GM06990 (cell line): Measurements from ENCODE around the gene GRIP2.

ENCODE experiments used
- DNase-seq: peaks from one replicate; pipeline ENCODE4 v3.0.0-alpha.2; 2011; ENCODE audit not compliant: insufficient read length; ENCODE audit errors: extremely low read depth
- H3K27me3 ChIP-seq: replicated peaks from 2 replicates; pipeline ENCODE4 v1.6.0; 2011; ENCODE audit warnings: low read length; ENCODE audit not compliant: control insufficient read depth, insufficient read depth
- H3K36me3 ChIP-seq: 2 replicates; pipeline ENCODE4 v1.5.1; 2011; ENCODE audit warnings: low read length; ENCODE audit not compliant: control insufficient read depth, insufficient read depth
- H3K4me3 ChIP-seq: replicated peaks from 2 replicates; pipeline ENCODE4 v1.5.1; 2011; ENCODE audit warnings: low read depth, mild to moderate bottlenecking, control low read depth, low read length
- TF ChIP-seq, protein P1 (sequence below): IDR thresholded peaks from 2 replicates; pipeline ENCODE4 v1.5.1; 2011; ENCODE audit warnings: low read length, control low read depth, mild to moderate bottlenecking, inconsistent platforms; ENCODE audit not compliant: insufficient read depth, poor library complexity, severe bottlenecking

The GRIP2 gene

DNA sequence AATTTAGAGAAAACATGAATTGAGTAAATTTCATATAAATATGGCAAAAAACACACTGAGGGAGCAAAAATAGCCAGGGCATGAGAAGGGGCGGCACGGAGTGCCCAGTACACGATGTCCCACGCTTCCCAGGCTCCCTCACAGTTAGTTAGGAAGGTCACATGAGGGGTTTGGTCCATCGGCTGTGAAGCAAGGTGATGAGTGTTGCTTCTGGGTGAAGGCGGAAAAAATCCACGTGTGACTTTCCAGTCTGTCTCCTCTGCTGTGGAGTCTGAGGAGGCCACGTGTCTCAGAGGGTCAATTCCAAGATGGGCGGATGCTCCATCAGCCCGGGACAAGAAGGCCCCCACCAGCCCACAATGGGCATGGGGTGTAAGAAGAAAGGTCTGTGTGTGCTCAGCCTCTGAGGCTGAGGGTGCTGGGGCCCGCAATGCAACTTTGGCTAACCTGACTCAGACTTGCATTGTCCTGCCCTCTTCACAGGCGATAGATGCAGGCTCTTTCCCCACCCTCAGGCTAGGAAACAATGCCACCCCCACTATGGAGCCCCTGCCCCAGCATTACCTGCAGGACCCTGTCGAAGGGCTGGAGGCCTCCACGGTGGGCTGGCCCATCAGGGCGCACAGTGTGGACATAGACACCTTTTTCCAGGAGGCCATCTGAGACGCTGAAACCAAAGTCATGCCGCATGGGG, 45.7 kb downstream of the GRIP2 start:
- TF ChIP-seq, protein P1, sequence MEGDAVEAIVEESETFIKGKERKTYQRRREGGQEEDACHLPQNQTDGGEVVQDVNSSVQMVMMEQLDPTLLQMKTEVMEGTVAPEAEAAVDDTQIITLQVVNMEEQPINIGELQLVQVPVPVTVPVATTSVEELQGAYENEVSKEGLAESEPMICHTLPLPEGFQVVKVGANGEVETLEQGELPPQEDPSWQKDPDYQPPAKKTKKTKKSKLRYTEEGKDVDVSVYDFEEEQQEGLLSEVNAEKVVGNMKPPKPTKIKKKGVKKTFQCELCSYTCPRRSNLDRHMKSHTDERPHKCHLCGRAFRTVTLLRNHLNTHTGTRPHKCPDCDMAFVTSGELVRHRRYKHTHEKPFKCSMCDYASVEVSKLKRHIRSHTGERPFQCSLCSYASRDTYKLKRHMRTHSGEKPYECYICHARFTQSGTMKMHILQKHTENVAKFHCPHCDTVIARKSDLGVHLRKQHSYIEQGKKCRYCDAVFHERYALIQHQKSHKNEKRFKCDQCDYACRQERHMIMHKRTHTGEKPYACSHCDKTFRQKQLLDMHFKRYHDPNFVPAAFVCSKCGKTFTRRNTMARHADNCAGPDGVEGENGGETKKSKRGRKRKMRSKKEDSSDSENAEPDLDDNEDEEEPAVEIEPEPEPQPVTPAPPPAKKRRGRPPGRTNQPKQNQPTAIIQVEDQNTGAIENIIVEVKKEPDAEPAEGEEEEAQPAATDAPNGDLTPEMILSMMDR: no peak
- no peak overlapping the region for H3K4me3 ChIP-seq
- H3K36me3 ChIP-seq: no peaks in the 10 kb centered on the region; the same call in none of the 2 replicates
- DNase-seq: no peak
- no peaks in the 10 kb centered on the region for H3K27me3 ChIP-seq

DNA sequence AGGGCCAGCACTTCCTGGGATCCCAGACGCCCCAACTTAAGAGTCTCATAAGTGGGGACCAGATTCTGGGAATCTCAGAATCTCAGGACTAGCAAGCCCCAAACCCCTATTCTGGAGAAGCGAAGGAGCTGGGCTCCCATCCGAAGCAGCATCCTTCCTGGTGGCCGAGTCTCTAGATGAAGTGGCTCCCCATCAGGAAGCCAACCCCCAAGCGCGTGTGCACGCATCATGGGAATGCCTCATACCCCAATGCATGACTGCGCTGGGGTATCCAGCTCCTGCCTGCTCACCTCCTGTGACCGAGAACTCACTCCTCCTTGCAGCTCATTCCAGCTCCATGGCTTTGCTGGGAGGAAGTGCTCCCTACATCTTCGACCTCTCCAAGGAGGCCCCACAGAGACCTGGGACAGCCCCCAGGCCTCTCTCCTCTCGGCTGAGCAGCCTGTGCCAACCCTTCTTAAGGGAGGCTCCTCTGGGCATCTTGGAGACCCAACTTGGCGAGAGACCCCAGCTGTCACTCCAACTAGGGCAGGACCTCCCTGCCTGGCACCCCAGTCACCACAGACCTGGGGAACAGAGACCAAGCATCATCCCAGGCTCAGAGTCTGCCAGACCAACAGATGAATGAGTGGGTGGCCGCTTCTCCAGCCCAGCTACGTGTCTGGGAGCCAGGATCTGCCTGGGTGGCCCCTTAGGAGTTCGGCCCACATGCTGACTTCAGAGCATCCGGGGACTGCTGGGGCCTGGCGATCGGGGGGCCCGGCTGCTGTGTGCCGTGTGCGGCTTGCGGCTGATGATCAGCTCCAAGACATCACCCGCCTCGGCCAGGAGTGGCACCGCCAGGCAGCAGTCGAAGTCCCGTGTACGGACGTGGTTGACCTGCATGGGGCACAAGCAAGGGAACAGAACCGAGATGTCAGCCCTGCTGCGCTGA, 46.9 kb downstream of the GRIP2 start:
- DNase-seq: no peak
- H3K36me3 ChIP-seq: no peaks in the 10 kb centered on the region; the same call in none of the 2 replicates
- H3K4me3 ChIP-seq: no peak overlapping the region
- TF ChIP-seq, protein P1: no peak
- H3K27me3 ChIP-seq: no peaks in the 10 kb centered on the region

DNA sequence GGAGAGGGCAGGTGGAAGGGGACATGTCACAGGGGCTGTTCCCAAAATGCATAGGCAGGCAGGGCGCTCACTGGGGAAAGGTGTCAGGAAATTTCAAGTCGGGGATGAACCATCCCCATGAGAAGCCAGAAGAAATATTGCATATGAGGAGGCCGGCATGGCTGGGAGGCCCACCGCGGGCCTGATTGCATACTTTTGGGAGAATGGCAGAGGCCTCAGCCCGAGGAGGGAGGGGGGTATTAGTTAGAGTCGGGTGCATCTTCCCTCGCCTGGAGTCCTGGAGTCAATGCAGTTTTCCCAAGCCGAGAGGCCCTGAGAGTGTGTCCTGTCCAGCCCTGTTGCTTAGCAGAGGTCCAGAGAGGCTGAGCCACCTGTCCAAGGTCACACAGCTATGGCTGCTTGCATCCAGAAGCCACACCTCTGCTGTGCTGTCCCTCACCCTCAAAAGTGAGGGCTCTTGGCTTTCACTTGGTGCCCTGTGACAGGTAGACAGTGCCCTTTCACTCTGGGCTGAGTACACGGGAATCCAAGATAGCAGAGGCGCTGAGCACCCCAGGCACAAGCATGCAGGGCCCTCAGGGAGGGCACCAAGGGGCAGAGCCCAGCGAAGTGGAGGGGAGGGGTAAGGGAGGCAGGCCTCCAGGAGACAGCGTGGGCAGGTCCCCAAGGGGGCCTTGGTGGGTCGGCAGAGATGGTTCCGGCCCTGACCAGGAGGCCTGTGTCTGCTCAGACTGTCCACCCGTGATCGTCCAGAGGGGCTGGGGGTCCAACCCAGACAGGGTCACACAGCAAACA, 48.5 kb downstream of the GRIP2 start:
- no peak for DNase-seq
- Histone ChIP-seq H3K36me3 (peaks cover 5% of the 10 kb centered on the region), H3K27me3 (no peaks in the 10 kb centered on the region), H3K4me3 (no peak overlapping the region)
- TF ChIP-seq, protein P1: no peak

DNA sequence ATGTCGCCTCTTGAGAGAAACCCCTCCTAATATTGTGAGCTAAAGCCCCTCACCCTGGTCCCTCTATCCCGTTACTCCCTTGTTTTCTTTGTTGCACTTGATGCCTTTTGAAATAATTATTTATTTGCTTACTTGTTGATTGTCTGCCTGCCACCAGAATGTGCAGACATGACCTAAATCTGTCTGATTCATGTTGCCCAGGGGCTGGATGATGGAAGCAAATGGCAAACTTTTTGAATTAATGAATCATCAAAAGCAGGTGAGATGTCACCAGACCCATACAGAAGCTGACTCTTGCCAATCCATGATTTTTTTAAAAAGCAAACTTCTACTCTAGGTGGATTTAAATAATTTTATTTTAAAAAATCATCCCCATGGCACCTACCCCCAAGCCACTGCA, 49.3 kb downstream of the GRIP2 start:
- H3K36me3 ChIP-seq: peaks cover 5% of the 10 kb centered on the region
- no peaks in the 10 kb centered on the region for H3K27me3 ChIP-seq
- H3K4me3 ChIP-seq: no peak overlapping the region
- TF ChIP-seq, protein P1: no peak
- DNase-seq: no peak

DNA sequence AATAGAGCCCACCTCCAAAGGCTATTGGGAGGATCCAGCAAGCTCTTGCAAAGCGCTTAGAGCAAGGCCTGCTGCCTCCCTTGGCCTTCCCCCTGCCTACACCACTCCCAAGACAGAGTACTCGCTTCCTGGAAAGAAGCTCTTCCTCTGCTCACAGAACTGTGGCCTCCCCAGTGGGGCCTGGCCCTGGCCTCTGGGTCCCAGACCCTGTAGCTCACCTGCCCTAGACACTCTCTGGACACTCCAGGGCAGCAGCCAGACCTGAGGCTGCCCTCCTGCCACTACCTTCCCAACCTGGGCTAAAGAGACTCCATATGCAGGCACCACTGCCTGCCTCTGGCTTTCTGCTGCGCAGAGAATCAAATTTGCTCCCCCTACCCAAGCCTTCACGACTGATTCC, 49.9 kb downstream of the GRIP2 start:
- Histone ChIP-seq H3K36me3 (peaks cover 5% of the 10 kb centered on the region), H3K4me3 (no peak overlapping the region), H3K27me3 (no peaks in the 10 kb centered on the region)
- no peak for DNase-seq
- TF ChIP-seq, protein P1: no peak
